Mucosa of descending colon (tissue), 3 donors: ENCODE measurements around the gene LINGO1. TPM values are rescaled to one million over a fixed set of nuclear protein-coding genes. Genes with fewer than 3 reads are reported as not detected.

Experiments used
- ATAC-seq: fragments of 200-7000 bp; cut with Tn5 transposase; one replicate; pipeline ENCODE4 v1.9.1; 2020; ENCODE audit warnings: mild to moderate bottlenecking, moderate library complexity
- DNase-seq, 3 donors: peaks; one replicate each; pipeline ENCODE4 v3.0.0-alpha.2; 2020
- H3K36me3 ChIP-seq: fragments of 200-600 bp; one replicate; pipeline ENCODE4 v1.8.0; 2021; ENCODE audit warnings: low read depth, mild to moderate bottlenecking
- H3K4me1 ChIP-seq: fragments of 200-600 bp; one replicate; pipeline ENCODE4 v1.8.0; 2021; ENCODE audit warnings: low read depth, mild to moderate bottlenecking
- H3K4me3 ChIP-seq: fragments of 200-600 bp; one replicate; pipeline ENCODE4 v1.8.0; 2021; ENCODE audit warnings: mild to moderate bottlenecking
- H3K9me3 ChIP-seq: fragments of 200-600 bp; one replicate; pipeline ENCODE4 v1.8.0; 2021; ENCODE audit warnings: mild to moderate bottlenecking
- intact Hi-C, 2 donors: fragments of 100-400 bp; cut with DNase I in 1 of 2; cut with micrococcal nuclease in 1 of 2; formaldehyde crosslinking; loops; one replicate each; pipeline versions ENCODE4 v1.11.0 to v1.11.1; 2022; cut with DNase I, micrococcal nuclease
- total RNA-seq, 3 donors: library from RNA; stranded (reverse); fragmentation: NEBNext Ultra II Directional in 2 of 3; extraction: Animal tissue kit (Norgen Biotek cat#: 25700) in 2 of 3; gene quantifications; one replicate each; pipeline versions ENCODE4 v1.2.1 to v1.2.4, GENCODE V29; 2021 to 2023
- TF ChIP-seq, protein P1 (sequence below): fragments of 200-600 bp; IDR thresholded peaks from one replicate; pipeline ENCODE4 v1.8.0; 2022; ENCODE audit warnings: antibody characterized with exemption, mild to moderate bottlenecking
- donor health status: DM: no; HTN: no; CAD: no; lungs with moderate emphysema.
- donor health status: DM: no; HTN: no; CAD: no.
- donor health status: DM: no; HTN: yes; CAD: no.

The LINGO1 gene
- total RNA-seq, 3 donors from 2014 or later = 1.8 to 2.6 (median 1.9) TPM

DNA sequence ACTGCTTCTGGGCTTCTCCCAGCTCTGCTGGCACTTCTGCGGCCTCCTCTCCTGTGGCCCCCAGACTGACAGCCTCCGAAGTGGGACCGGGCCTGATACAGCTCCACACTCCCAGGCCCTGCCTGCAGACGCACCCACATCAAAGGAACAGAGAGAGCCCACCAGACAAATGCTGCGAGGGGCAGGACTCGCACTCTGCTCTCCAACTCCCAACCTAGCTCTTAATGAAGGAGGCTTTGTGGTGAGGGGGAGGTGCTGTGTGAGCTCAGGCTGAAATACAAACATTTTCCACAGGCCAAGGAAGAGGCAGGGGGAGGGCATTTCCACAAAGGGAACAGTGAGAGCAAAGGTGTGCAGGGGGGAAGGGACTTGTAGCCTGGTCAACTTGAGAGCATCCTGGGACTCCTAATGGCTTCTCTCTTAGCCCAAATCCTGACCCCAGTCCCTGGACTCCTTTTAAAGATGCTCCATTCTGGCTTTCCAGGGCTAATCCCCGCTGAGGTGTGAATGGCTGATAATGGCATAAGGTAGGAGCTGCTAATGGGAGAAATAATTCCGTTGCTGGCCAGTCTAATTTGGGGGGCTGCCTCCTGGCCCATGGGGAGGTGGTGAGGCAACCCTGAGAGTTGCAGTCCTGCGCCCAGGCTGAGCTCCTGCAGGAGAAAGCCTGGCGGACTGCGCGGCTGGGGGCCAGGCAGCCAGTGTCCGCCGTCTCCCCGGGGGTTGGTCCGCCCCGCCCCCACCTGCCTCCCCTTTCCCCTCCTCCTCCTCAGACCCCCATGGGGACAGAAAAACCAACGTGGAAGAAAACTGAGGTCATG, 9.6 kb downstream of the LINGO1 start:
- Histone ChIP-seq H3K9me3 (no peaks in the 10 kb centered on the region), H3K4me3 (no peak overlapping the region), H3K36me3 (no peaks in the 10 kb centered on the region), H3K4me1 (no peaks in the 10 kb centered on the region)
- ATAC-seq (no peak), DNase-seq (no peak)
- intact Hi-C loops = no loop called here
- TF ChIP-seq, protein P1, sequence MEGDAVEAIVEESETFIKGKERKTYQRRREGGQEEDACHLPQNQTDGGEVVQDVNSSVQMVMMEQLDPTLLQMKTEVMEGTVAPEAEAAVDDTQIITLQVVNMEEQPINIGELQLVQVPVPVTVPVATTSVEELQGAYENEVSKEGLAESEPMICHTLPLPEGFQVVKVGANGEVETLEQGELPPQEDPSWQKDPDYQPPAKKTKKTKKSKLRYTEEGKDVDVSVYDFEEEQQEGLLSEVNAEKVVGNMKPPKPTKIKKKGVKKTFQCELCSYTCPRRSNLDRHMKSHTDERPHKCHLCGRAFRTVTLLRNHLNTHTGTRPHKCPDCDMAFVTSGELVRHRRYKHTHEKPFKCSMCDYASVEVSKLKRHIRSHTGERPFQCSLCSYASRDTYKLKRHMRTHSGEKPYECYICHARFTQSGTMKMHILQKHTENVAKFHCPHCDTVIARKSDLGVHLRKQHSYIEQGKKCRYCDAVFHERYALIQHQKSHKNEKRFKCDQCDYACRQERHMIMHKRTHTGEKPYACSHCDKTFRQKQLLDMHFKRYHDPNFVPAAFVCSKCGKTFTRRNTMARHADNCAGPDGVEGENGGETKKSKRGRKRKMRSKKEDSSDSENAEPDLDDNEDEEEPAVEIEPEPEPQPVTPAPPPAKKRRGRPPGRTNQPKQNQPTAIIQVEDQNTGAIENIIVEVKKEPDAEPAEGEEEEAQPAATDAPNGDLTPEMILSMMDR = no peak

DNA sequence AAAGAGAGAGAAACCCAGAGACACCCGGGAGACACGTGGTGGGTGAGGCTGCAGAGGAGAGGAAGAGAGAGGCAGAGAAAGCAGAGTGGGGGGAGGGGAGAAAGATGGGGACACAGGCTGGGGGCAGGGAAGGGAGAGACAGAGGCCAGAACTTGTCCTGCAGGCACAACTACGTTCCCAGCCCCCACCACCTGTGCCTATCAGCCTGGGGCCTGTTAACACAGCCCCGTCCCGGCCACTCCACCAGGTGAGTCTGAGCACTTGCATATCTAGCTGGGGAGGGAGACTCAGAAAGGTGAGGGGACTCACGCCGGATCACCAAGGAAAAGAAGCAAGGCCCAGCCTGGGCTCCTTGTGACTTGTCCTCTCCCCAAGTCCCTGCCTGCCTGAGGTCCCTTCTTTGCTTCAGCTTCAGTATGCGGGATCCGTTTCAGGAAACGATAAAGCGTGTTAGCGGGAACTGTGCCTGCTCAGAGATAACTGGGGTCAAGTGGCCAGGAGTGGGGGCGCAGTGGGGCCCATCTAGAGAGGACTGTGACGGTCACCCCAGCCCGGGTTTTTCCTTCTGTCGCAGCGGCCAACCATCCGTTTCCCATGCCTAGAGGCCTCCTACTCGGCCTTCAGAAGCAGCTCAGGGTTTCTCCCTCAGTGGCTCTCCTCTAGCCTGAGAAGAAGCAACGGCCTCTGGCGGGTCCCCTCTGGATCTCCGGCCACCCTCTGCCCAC, 10.3 kb downstream of the LINGO1 start:
- TF ChIP-seq, protein P1 = no peak
- H3K4me3 ChIP-seq = no peak overlapping the region
- no peaks in the 10 kb centered on the region for H3K4me1 ChIP-seq
- no peaks in the 10 kb centered on the region for H3K9me3 ChIP-seq
- H3K36me3 ChIP-seq = no peaks in the 10 kb centered on the region
- DNase-seq = no peak
- intact Hi-C loops = no loop called here
- no peak for ATAC-seq

DNA sequence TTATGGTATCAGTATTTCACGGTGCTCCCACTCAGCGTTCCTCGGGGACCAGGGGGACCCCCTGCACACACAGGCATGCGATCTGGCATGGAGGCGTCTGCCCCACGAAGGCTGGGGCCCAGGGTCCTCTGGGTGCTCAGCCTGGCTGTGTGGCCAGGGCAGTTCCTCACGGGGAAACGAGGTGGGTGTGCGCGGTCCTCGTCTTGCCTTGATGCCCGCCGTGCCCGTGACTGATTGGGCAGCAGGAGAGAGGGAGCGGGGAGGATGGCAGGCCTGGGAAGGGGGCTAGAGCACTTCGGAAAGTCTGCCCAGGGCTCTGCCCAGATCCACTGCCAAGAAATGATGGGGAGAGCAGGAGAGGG, 10.9 kb downstream of the LINGO1 start:
- H3K36me3 ChIP-seq = no peaks in the 10 kb centered on the region
- intact Hi-C loops = no loop called here
- H3K4me1 ChIP-seq = no peaks in the 10 kb centered on the region
- ATAC-seq = no peak
- no peak overlapping the region for H3K4me3 ChIP-seq
- H3K9me3 ChIP-seq = no peaks in the 10 kb centered on the region
- TF ChIP-seq, protein P1 = no peak
- DNase-seq = no peak

DNA sequence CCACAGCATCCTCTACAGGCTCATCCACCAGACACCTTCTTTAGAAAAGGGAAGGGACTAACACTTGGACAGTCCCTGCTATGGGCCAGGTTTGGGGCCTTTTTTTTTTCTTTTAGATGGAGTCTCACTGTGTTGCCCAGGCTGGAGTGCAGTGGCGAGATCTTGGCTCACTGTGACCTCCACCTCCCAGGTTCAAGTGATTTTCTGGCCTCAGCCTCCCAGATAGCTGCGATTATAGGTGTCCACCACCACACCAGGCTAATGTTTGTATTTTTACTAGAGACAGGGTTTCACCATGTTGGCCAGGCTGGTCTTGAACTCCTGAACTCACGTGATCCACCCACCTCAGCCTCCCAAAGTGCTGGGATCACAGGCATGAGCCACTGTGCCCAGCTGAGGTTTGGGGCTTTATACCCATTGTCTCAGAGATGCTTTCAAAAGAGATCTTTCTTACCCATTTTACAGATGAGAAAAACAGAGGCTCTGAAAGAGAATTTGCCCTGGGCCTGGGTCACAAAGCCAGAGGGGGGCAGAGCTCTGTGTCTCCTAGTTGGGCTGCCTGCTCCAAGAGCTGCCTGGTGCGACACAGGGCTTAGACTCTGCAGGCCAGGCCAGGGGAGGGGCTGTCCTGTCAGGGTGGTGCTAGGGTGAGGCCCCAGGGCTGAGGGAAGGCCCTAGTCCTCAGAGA, 11.6 kb downstream of the LINGO1 start:
- Histone ChIP-seq H3K4me1 (no peaks in the 10 kb centered on the region), H3K9me3 (no peaks in the 10 kb centered on the region), H3K36me3 (no peaks in the 10 kb centered on the region), H3K4me3 (no peak overlapping the region)
- ATAC-seq (no peak), DNase-seq (no peak)
- TF ChIP-seq, protein P1 = no peak
- intact Hi-C loops = no loop called here

DNA sequence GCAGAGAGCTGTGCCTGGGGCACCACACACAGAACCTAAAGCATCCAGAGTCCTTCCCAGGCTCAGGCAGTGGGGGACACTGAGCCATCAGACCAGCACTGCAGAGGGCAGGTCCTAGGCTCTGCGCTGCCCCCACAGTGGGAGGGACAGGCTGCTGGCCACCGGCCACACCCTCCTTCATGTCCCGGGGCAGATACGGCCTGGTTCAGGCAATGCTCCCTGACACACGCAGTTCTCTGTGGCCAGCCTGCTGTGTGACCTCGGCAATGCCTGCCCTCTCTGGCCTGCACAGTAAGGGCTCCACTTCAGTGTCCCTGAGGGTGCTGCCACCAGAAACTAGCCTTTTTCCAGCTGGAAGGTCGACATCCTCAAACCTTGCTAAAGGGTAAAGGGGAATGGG, 12.4 kb downstream of the LINGO1 start:
- H3K4me3 ChIP-seq = no peak overlapping the region
- H3K9me3 ChIP-seq = no peaks in the 10 kb centered on the region
- DNase-seq (no peak), ATAC-seq (no peak)
- TF ChIP-seq, protein P1 = no peak
- no peaks in the 10 kb centered on the region for H3K4me1 ChIP-seq
- H3K36me3 ChIP-seq = no peaks in the 10 kb centered on the region
- intact Hi-C loops = no loop called here
